ENCODE data around the gene PIGA.

The PIGA gene

DNA sequence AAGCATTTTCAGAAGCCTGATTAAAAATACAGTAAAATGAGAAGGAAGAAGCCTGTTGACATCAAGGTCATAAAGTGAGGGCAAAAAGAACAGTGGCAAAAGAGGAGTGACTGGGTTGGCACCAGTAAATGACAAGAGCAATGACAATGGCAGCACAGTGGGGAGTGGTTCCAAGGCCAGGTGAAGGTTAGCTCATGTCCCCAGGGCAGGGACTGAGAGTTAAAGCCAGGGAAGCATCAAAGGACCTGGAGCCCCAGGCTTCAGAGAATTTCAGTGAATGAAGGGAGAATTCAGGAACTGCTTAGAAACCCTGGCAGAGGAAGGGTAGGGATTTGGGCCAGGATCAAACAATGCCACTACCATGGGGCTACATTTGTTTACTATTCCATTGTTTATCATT is 8.8 kb upstream of the PIGA start:
- H3K4me2 ChIP-seq (ENCODE audit: low read depth, low read length, poor library complexity, severe bottlenecking) = no peak overlapping the region
- no peaks in the 10 kb centered on the region for H3K4me1 ChIP-seq (ENCODE audit: insufficient read depth, low read length, poor library complexity, severe bottlenecking)
- no peaks in the 10 kb centered on the region for H3K27me3 ChIP-seq (ENCODE audit: insufficient read depth, low read length, poor library complexity, severe bottlenecking)
- no peak overlapping the region for H3K9ac ChIP-seq (ENCODE audit: low read depth, low read length, poor library complexity, severe bottlenecking)
- no peak for TF ChIP-seq EZH2phosphoT487 (IDR thresholded peaks at IDR 0.05; ENCODE audit: borderline replicate concordance)
- TF ChIP-seq, protein P1, sequence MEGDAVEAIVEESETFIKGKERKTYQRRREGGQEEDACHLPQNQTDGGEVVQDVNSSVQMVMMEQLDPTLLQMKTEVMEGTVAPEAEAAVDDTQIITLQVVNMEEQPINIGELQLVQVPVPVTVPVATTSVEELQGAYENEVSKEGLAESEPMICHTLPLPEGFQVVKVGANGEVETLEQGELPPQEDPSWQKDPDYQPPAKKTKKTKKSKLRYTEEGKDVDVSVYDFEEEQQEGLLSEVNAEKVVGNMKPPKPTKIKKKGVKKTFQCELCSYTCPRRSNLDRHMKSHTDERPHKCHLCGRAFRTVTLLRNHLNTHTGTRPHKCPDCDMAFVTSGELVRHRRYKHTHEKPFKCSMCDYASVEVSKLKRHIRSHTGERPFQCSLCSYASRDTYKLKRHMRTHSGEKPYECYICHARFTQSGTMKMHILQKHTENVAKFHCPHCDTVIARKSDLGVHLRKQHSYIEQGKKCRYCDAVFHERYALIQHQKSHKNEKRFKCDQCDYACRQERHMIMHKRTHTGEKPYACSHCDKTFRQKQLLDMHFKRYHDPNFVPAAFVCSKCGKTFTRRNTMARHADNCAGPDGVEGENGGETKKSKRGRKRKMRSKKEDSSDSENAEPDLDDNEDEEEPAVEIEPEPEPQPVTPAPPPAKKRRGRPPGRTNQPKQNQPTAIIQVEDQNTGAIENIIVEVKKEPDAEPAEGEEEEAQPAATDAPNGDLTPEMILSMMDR (conservative IDR thresholded peaks at IDR 0.05; ENCODE audit: low read length) = no peak
- no peaks in the 10 kb centered on the region for H3K9me3 ChIP-seq (ENCODE audit: insufficient read depth, low read depth, low read length)
- H3F3A ChIP-seq (ENCODE audit: low read depth) = no peaks in the 10 kb centered on the region
- H3K4me3 ChIP-seq (ENCODE audit: low read length, poor library complexity, severe bottlenecking) = no peak overlapping the region
- H3K9me2 ChIP-seq (replicated peaks; ENCODE audit: low read depth, low read length) = no peaks in the 10 kb centered on the region
- H3K79me2 ChIP-seq (ENCODE audit: insufficient read depth, low read length) = no peaks in the 10 kb centered on the region
- no peak overlapping the region for H2AFZ ChIP-seq (ENCODE audit: low read length)
- no peaks in the 10 kb centered on the region for H3K36me3 ChIP-seq (ENCODE audit: insufficient read depth, low read length)
- no peaks in the 10 kb centered on the region for H4K20me1 ChIP-seq (ENCODE audit: insufficient read depth, low read length, poor library complexity, severe bottlenecking)

DNA sequence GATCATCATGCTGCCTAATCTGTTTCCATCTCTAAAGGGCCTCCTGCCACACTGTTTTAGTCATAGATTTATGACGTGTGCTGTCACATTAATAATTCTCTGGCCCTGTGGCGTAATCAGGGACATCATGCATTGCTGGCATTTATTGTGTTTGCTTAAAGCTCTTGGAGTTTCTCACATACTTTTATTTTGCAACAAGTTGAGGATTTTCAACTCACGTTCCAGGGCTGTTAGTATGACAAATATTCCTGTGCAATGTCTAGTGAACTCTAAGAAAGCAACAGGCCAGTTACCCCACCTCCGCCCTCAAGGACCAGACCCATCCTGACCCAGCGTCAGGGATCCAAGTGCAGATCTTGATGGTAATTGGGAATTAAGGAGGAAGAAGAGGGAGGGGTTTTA is 7.8 kb upstream of the PIGA start:
- TF ChIP-seq, protein P1 (conservative IDR thresholded peaks at IDR 0.05; ENCODE audit: low read length) = no peak
- TF ChIP-seq EZH2phosphoT487 (IDR thresholded peaks at IDR 0.05; ENCODE audit: borderline replicate concordance) = no peak
- H3K9ac ChIP-seq (ENCODE audit: low read depth, low read length, poor library complexity, severe bottlenecking) = no peak overlapping the region
- H3K4me2 ChIP-seq (ENCODE audit: low read depth, low read length, poor library complexity, severe bottlenecking) = no peak overlapping the region

DNA sequence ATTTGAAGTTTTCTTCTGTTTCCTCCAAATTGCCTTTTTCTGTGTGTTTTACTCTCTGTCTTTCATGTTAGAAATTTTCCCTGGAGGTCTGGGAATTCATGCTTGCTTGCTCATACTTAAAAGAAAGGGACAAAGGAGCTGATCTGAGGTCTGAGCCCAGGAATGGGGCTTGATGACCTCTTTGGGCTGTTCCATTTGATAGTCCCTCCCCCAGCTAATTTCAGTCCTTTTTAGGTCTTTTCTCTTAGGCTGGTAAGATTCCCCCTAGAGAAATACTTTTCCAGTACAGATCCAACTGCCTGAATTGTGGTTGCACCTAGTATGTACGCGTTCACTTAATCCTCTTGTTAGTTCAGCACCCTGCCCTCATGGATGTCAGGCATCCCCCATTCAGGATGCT is 5.5 kb upstream of the PIGA start:
- Histone ChIP-seq H3K4me1 (ENCODE audit: insufficient read depth, low read length, poor library complexity, severe bottlenecking) (peaks cover 5% of the 10 kb centered on the region), H3F3A (ENCODE audit: low read depth) (no peaks in the 10 kb centered on the region)

More for the DNA sequence above, 7.8 kb upstream of the PIGA start:
- Histone ChIP-seq H3K9me2 (replicated peaks; ENCODE audit: low read depth, low read length) (no peaks in the 10 kb centered on the region), H3K4me3 (ENCODE audit: low read length, poor library complexity, severe bottlenecking) (no peak overlapping the region), H3K9me3 (ENCODE audit: insufficient read depth, low read depth, low read length) (no peaks in the 10 kb centered on the region), H4K20me1 (ENCODE audit: insufficient read depth, low read length, poor library complexity, severe bottlenecking) (no peaks in the 10 kb centered on the region), H3K27me3 (ENCODE audit: insufficient read depth, low read length, poor library complexity, severe bottlenecking) (no peaks in the 10 kb centered on the region), H3F3A (ENCODE audit: low read depth) (no peaks in the 10 kb centered on the region), H3K36me3 (ENCODE audit: insufficient read depth, low read length) (no peaks in the 10 kb centered on the region), H3K4me1 (ENCODE audit: insufficient read depth, low read length, poor library complexity, severe bottlenecking) (no peaks in the 10 kb centered on the region), H3K79me2 (ENCODE audit: insufficient read depth, low read length) (no peaks in the 10 kb centered on the region), H2AFZ (ENCODE audit: low read length) (no peak overlapping the region)

More for the DNA sequence above, 5.5 kb upstream of the PIGA start:
- Histone ChIP-seq H3K36me3 (ENCODE audit: insufficient read depth, low read length) (no peaks in the 10 kb centered on the region), H3K9me2 (replicated peaks; ENCODE audit: low read depth, low read length) (no peaks in the 10 kb centered on the region), H3K9me3 (ENCODE audit: insufficient read depth, low read depth, low read length) (no peaks in the 10 kb centered on the region), H3K9ac (ENCODE audit: low read depth, low read length, poor library complexity, severe bottlenecking) (no peak overlapping the region), H3K79me2 (ENCODE audit: insufficient read depth, low read length) (no peaks in the 10 kb centered on the region), H4K20me1 (ENCODE audit: insufficient read depth, low read length, poor library complexity, severe bottlenecking) (no peaks in the 10 kb centered on the region), H3K4me2 (ENCODE audit: low read depth, low read length, poor library complexity, severe bottlenecking) (no peak overlapping the region), H3K27me3 (ENCODE audit: insufficient read depth, low read length, poor library complexity, severe bottlenecking) (no peaks in the 10 kb centered on the region), H2AFZ (ENCODE audit: low read length) (no peak overlapping the region), H3K4me3 (ENCODE audit: low read length, poor library complexity, severe bottlenecking) (no peak overlapping the region)
- TF ChIP-seq, protein P1 (conservative IDR thresholded peaks at IDR 0.05; ENCODE audit: low read length) = no peak
- TF ChIP-seq EZH2phosphoT487 (IDR thresholded peaks at IDR 0.05; ENCODE audit: borderline replicate concordance) = no peak

All from Loucy (cell line).